SK-N-SH (cell line): ENCODE measurements around the gene PRDM15.

Experiments used
- CTCF ChIP-seq: fragments of 200-600 bp; sonication (generic); IDR thresholded peaks from 2 replicates; pipeline ENCODE4 v1.6.1; 2017; ENCODE audit warnings: antibody characterized with exemption, mild to moderate bottlenecking, moderate library complexity
- FOXJ3 ChIP-seq: sonication (generic); formaldehyde crosslinking; IDR thresholded peaks from 2 replicates; pipeline ENCODE4 v1.5.1; 2020; ENCODE audit warnings: mild to moderate bottlenecking, missing genetic modification reagents
- GABPA ChIP-seq: IDR thresholded peaks from 2 replicates; pipeline ENCODE4 v1.4.0; 2012; ENCODE audit warnings: low read depth, mild to moderate bottlenecking
- GATA2 ChIP-seq: sonication (generic); formaldehyde crosslinking; IDR thresholded peaks from 2 replicates; pipeline ENCODE4 v1.5.0; 2020; ENCODE audit warnings: mild to moderate bottlenecking, missing genetic modification reagents
- JUND ChIP-seq: IDR thresholded peaks from 2 replicates; pipeline ENCODE4 v1.4.0; 2012
- NRF1 ChIP-seq: IDR thresholded peaks from 2 replicates; pipeline ENCODE4 v1.6.1; 2012; ENCODE audit warnings: low read depth, mild to moderate bottlenecking, low read length
- POLR2AphosphoS5 ChIP-seq: IDR thresholded peaks from 2 replicates; pipeline ENCODE4 v1.6.1; 2012; ENCODE audit warnings: low read depth, low read length
- RAD21 ChIP-seq: IDR thresholded peaks from 2 replicates; pipeline ENCODE4 v1.6.1; 2012; ENCODE audit warnings: mild to moderate bottlenecking, low read length
- REST ChIP-seq: IDR thresholded peaks from 2 replicates; pipeline ENCODE4 v1.6.1; 2012; ENCODE audit warnings: mild to moderate bottlenecking, low read depth, low read length, moderate library complexity
- RFX5 ChIP-seq: IDR thresholded peaks from 2 replicates; pipeline ENCODE4 v1.6.1; 2012; ENCODE audit warnings: mild to moderate bottlenecking, improper control_type of control experiment, low read length
- SIN3A ChIP-seq: IDR thresholded peaks from 2 replicates; pipeline ENCODE4 v1.6.1; 2012; ENCODE audit warnings: low read depth, mild to moderate bottlenecking, low read length, moderate library complexity, borderline replicate concordance
- SMC3 ChIP-seq: IDR thresholded peaks from 2 replicates; pipeline ENCODE4 v1.6.1; 2012; ENCODE audit warnings: low read depth, low read length, improper control_type of control experiment
- TEAD4 ChIP-seq: IDR thresholded peaks from 2 replicates; pipeline ENCODE4 v1.4.0; 2012; ENCODE audit warnings: mild to moderate bottlenecking, borderline replicate concordance; ENCODE audit not compliant: insufficient read depth

DNA sequence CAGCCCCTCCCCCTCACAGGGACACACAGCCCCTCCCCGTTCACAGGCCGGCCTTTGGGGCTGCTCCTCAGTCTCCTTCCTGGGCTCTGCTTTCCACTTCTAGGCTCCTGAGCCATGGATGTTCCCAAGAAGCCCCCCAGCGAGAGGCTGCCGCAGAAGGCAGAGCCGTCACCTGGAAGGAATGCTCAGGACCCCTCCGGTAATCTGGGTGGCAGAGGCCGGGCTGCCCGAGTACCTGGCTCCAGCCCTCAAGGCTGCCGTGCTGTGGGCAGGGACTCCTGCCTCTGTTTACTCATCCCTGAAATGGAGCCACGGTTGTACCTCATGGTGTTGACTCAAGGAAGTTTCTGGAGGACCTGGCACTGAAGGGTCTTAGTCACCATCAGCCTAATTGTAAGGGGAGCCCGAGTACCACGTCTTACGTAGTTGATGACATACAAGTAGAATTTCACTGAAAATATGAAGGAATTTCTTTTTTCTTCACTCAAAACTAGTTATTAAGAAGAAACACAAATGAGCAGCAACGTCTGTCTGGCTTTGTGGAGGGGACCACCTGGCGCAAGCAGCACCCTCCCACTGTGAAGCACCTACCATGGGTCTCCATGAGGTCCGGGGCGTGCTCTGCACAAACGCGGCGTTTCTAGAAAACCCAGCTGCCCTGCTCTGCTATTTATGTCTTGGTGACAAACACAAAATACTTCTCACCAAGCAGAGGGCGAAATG, 33.7 kb downstream of the PRDM15 start:
- TF ChIP-seq CTCF (no peak), POLR2AphosphoS5 (no peak), REST (no peak), GABPA (no peak), TEAD4 (no peak), RAD21 (no peak), GATA2 (CRISPR knock-in tag) (no peak), NRF1 (no peak), SMC3 (no peak), FOXJ3 (CRISPR knock-in tag) (no peak), RFX5 (no peak), JUND (no peak), SIN3A (no peak)
